GM18499 (cell line): ENCODE results near the gene LRRC49.
"Not testable (repeated sequence)": the region's sequence is repeated elsewhere in the genome, so short reads cannot be mapped to it uniquely, and the experiment has no call there.

Source experiments
- ATAC-seq: cut with Tn5 transposase; IDR thresholded peaks from one replicate; pipeline ENCODE4 v1.9.1; 2021; ENCODE audit warnings: moderate number of reproducible peaks; ENCODE audit not compliant: insufficient read depth, unreplicated experiment

LRRC49 gene

DNA sequence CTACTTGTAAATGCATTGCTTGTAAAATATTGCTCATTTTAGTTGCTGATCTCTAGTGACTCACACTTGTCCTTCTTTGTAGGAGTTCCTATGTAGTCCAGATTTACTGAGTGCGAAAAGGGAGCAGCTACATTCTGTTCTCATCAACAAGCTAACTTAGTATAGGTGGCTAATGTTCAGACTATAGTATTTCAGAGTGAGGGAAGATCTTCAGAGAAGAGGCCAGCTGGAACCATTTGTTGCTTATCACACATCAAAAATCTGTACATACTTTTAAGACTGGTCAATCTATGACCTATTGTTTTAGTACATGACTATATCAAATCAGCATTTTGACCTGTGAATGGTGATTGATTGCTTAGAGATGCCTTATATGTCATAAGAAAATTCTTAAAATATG is 151.4 kb downstream of the LRRC49 start:
- ATAC-seq, result no peak

DNA sequence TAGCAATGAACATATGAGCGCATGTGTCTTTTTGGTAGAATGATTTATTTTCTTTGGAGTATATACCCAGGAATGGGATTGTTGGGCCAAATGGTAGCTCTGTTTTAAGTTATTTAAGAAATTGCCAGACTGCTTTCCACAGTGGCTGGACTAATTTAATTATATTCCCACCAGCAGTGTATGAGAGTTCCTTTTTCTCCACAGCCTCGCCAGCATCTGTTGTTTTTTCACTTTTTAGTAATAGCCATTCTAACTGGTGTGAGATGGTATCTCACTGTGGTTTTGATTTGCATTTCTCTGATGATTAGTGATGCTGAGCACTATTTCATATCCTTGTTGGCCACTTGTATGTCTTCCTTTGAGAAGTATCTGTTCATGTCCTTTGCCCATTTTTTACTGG is 153.5 kb downstream of the LRRC49 start:
- not testable (repeated sequence) for ATAC-seq

DNA sequence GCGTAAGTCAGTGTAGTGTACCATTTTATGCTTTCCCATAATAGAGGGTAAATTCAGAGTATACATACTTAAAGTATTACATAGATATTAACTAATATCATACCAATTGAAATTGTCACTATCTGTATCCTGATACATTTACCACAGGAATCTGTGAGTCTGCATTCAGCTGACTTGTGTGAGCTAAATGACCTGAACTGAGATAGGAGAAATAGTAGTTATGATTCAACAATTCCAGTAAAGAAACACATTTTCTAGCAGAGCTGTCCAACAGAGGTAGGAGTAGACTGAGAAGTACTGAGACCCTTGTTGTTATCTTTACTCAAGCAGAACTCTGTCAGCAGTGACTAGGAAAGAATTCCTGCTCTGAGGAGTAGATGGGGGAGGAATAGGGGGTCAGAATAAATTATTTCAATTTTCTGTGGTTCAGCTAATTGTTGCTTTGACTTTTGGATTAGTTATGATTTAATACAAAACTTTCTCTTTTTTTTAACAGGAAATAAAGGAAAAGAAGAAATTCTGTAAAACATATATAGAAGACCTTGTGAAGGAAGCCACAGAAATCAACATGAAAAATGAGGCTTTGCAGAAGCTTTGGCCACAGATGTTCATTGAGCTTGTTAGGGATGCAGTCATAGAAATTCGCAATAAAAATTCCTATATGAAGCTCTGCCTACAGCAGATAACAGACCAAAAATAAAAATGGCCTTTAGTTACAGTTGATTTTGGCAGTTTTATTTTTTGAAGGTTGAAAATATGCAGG is 156.5 kb downstream of the LRRC49 start:
- no peak for ATAC-seq

DNA sequence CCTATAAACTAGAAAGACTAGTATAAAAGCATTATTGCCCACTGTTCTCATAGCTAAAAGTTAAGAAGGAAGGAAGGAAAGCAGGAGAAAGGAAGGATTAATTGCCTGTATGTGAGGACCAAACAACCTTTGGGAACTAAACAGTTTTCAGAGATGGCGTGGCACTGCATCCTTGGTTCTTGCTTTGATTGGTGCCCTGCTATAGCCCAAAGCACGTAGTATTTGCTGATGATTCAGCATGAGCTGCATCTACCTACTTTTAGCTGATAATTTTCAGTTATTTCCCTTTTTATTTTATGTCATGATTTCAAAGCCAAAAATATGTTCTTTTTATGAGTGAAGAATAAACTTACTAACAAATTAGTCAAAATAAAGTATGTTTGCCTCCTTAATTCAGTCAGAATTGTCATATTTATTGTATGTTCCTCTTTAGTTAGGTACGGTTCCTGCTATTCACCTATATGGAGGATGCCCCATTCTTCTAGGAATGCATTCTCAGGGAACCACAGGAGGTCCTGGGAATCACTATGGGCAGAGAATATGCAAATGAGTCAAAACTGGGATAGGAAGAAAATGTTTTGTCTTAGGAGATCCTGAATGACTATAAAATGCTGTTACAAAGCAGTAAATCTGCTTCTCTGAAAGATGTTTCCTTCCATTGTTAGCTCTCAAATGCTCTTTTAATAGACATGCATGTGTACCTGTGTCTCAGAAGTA is 157.2 kb downstream of the LRRC49 start:
- no peak for ATAC-seq

- no peak for ATAC-seq
These were observed 157.8 kb downstream of the LRRC49 start for GRCh38 chr15:71050461-71050860.

- ATAC-seq, result no peak
These were observed 158.9 kb downstream of the LRRC49 start for GRCh38 chr15:71051539-71051938.

DNA sequence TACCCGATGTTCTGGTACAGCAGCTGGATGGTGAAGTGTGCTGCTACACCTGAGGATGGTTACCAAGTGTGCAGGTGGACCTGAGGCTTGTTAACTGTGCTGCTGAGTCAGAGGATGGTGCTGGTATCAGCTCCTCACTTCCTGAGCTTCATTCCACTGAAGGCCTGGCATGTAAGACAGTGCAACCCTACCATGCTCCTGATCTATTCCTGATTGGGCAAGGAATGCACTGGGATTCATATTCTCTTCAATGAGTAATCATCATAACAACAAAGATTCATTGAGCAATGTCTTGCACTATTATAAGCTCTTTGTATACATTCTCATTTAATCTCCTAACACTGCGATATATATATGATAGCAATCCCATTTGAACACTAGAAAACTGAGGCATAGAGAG is 159.7 kb downstream of the LRRC49 start:
- no peak for ATAC-seq

DNA sequence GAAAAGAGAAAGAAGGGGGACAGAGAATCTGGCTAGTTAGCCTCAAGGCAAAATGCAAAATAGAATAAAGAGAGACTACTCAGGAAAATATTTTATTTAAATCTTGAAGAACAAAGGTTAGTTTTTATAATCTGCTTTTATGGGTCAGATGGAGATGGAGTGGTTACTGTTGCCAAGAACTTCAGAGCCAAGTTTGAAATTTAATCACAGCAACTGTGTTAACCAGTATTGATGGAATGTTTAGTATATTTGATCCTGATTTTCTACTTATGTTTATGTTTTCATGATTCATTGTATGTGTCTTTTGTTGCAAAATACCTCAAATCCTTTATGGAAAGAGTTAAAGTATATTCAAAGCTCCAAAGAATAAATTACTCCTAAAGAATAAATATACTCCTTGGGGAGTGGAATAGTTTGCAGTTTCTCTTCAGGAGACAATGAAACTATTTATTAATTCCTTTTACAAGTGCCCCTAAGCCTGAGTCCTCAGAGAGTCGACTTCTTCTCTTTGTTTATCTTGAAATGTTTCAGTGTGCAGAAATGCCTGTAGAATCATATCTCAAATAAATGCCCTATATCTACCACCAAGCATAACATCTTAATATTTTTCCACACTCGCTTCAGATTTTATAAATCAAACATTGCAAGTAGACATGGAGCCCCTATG is 161.8 kb downstream of the LRRC49 start:
- ATAC-seq, result no peak

- no peak for ATAC-seq
These were observed 162.8 kb downstream of the LRRC49 start for GRCh38 chr15:71055461-71055860.

- ATAC-seq, result no peak
These were observed 163.5 kb downstream of the LRRC49 start for GRCh38 chr15:71056111-71056510.

DNA sequence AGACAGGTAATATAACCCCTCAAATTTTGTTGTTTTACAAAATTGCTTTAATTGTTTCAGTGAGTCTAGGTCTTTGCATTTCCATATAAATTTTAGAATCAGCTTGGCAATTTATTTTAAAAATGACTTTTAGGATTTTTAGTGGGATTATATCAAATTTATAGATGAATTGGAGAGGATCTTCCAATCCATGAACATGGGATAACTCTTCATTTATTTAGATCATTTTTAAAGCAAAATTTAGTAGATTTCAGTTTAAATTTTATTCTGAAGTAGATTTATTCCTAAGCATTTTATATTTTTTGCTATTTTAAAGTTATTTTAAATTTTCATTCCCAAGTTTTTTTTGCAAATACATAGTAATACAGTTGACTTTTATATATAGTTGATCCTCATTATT is 164.5 kb downstream of the LRRC49 start:
- ATAC-seq, result no peak

DNA sequence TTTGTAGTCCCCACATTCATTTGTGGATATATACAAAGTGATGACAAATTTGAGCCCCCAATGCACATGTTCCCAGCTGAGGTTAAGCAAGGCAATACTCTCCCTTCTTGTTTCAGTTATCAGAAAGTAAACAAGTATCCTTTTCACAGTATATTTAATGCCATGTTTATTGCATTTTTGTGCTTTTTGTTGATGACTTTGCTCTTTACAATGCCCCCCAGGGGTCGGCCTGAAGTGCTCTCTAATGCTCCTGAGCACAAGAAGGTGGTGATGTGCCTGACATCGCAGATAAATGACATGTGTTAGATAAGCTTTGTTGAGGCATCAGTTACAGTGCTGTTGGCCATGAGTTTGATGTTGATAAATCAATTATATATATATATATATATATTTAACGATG is 165.0 kb downstream of the LRRC49 start:
- no peak for ATAC-seq

GRCh38 chr15:71060983-71061382 is 168.4 kb downstream of the LRRC49 start:
- no peak for ATAC-seq

DNA sequence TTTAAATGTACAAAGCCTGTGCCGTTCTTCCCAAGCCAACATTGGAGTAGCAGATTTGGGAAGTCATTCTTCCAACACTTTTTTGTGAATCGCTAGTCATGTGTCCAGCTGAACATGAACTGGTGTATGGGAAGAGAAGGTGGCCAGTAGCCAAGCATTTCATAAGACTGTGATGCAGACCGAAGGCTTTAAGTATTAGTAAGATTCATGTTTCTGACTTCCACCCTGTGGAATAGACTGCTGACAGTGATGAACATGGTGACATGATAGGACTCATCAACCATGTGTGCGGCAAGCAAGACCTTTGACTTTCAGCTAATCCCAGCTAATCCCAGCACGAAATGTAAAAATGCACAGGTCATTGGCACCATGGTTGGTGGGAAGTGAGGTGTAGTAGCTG is 174.4 kb downstream of the LRRC49 start:
- no peak for ATAC-seq

DNA sequence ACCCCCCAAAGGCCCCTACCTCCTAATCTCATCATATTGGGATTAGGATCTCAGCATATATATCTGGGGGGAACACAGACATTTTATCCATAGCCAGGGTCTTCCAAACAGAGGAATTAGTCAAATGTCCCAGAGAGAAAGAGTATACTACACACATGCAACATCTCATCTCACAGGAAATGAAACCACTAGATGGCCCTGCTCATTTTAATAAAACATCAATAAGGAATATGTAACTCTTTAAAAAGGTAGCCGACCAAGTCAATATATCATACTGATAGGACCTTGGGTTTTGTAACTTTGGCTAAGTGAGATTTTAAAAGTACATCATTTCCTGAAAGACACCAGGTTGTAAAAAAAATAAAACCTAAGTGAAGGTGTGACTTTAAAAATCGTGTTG is 177.1 kb downstream of the LRRC49 start:
- no peak for ATAC-seq

DNA sequence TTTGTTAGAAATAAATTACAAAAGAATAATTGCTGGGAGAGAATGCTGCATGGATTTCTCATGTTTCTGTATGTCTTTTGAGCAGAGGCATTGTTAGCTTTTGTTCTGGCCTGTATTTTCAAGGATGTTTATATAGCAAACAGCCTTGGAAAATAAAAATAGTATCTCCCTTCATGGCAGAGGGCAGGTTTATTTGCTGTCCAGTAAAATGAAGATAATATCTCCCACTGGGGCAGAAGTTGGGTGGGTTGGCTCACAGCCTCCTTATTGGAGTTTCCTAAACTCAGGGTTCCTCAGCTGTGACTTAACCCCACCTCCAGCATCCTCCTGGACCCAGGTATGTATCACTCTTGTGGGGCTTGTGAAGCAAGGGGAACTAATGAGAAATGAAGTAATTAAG is 178.9 kb downstream of the LRRC49 start:
- no peak for ATAC-seq

DNA sequence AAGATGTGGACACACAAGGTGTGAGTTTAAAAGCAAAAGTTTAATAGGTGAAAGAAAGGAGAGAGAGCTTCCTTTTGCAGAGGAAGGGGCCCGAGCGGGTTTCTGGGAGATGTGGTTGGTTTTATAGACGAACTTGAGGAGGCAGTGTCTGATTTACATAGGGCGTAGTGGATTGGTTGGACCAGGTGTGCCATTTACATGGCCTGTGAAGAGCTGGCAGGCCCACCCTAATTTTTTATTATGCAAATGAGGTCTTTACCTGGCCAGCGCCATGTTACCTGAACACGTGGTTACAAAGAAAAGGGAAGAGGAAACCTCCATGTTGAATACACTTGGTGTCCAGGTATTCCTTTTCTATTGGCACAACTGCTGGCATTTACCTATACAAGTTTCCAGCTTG is 179.8 kb downstream of the LRRC49 start:
- no peak for ATAC-seq

DNA sequence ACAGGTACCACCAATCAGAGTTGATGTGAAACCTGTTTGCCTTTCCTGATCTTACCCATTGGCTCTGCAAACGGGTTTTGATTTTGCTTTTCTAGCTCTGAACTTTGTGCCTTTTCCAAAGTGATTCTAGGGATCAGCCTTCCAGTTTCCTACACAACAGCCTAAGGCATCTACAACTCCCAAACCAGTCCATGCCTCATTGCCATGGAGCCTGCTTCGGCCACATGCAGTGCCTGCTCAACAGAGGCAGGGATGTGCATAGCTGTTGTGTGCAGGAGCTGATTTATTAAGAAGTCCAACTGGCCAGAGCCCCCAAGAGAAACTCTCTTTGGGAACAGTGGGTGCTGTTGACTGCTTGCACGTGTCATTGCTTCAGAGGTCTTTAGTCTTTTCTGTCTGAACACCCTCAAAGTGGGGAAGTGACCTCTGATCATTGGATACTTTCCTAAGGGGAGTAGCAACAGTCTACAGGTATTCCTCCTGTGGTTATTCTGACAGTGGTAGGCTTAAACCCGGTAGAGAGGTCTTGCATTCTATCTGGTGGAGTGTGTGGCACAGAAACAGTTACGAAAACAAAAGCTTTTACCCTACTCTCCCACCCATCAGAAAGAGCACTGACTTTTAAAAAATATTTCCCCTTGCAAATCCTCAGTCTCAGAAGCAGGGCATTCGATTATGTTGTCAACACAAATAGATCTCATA is 186.0 kb downstream of the LRRC49 start:
- no peak for ATAC-seq

DNA sequence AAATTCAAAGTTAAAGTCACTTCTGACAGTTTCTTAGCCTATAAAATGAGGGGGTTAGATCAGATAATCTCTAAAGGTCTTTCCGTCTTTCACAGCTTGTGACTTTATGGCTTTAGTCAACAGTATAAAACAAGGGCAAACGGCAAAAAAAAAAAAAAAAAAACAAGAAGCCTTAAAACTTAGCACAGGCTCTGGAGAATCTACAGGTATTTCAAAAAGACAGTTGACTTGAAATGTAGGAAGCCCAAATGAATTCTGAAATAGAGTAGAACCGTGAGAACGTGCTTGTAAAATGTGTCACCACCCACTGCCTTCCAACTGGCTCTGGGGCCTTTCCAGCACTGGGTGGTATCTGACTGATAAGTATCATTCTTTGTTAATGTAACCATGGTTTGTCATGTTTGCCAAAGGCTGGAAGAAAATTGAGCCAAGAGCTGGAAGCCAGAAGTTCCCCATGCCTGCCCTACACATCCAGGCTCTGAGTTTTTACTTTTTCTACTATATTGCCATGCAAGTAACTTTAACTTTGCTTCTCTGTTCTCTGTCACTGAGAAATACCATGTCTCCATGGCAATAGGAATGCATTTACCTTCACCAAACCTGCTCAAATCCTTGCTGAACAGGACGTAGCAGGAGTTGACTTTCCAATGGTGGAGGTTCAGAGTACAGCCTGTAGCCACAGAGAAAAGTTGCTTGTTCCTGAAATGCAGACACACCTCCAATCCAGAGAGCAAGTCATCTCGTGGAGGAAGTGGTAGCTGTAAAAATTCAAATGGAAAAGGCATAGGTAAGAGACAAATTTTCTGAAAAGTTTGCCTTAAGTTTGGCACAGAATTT is 186.8 kb downstream of the LRRC49 start:
- no peak for ATAC-seq

- ATAC-seq, result no peak
These were observed 187.5 kb downstream of the LRRC49 start for GRCh38 chr15:71080166-71080565.
